ENCODE data around the gene IL31. TPM values are rescaled to one million over a fixed set of nuclear protein-coding genes. Genes with fewer than 3 reads are reported as not detected.
A peak's percentile ranks its signal among the peaks of the same experiment; 100 is the strongest.

IL31 gene
- total and polyA plus RNA-seq, 8 donors, result not detected

DNA sequence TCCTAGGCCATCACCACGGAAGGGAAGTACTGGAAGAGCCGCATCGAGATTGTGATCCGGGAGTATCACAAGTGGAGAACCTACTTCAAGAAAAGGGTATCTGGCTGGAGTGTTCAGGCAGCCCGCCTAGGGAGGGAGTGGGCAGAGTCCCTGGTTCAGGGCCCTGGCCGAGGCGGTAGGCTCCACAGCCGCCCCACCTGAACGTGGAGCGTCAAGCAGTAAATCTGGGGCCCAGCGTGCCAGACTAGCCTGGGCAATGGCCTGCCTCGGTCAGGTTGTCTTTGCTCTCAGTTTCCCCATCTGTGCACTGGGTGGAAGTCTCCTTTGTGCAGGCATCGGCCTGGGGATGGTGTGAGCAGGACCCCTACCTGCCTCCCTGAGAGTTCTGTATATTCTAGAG lies 44.9 kb downstream of the IL31 start:
- no peak for ATAC-seq
- no peaks in the 10 kb centered on the region for H3K9me3 ChIP-seq
- no peak overlapping the region for H3K4me3 ChIP-seq
- H3K4me1 ChIP-seq, result peaks cover 0 to 15% of the 10 kb centered on the region in 2 donors
- TF ChIP-seq, protein P1, sequence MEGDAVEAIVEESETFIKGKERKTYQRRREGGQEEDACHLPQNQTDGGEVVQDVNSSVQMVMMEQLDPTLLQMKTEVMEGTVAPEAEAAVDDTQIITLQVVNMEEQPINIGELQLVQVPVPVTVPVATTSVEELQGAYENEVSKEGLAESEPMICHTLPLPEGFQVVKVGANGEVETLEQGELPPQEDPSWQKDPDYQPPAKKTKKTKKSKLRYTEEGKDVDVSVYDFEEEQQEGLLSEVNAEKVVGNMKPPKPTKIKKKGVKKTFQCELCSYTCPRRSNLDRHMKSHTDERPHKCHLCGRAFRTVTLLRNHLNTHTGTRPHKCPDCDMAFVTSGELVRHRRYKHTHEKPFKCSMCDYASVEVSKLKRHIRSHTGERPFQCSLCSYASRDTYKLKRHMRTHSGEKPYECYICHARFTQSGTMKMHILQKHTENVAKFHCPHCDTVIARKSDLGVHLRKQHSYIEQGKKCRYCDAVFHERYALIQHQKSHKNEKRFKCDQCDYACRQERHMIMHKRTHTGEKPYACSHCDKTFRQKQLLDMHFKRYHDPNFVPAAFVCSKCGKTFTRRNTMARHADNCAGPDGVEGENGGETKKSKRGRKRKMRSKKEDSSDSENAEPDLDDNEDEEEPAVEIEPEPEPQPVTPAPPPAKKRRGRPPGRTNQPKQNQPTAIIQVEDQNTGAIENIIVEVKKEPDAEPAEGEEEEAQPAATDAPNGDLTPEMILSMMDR (IDR thresholded peaks at IDR 0.05), result no peak
- intact Hi-C loops (cut with DNase I), result loop anchor here in 1 of 2 donors (5.0 kb wide), 1 partner anchor 72 kb away; no protein-coding TSS in a partner anchor
- no peaks in the 10 kb centered on the region for H3K27me3 ChIP-seq
- DNase-seq, result no peak
- no peak overlapping the region for H3K27ac ChIP-seq
- H3K36me3 ChIP-seq, result peaks cover 0 to 72% of the 10 kb centered on the region in 2 donors

DNA sequence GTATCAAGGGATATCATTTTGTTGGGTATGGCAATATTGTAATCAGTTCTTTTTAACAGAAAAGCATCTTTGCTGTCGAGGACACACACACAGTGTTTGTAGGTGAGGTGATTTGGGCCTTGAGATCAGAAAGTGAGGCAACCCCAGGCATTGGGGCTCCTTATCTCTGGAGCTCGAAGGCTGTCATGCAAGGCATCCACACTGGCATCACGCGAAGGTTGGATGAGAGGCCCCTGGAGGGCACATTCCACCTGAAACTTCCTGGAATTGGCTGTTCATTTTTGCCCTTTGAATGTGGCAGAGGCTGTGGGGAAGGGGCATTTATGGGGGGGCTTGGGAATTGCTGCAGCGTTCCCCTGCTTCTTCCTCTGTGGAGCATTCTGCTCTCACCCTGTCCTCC lies 45.5 kb downstream of the IL31 start:
- H3K9me3 ChIP-seq, result no peaks in the 10 kb centered on the region
- intact Hi-C loops (cut with DNase I), result loop anchor here in 1 of 2 donors (5.0 kb wide), 1 partner anchor 71 kb away; no protein-coding TSS in a partner anchor
- ATAC-seq (no peak), DNase-seq (peak in 1 of 4 donors; percentile 29)
- H3K36me3 ChIP-seq, result peaks cover 0 to 65% of the 10 kb centered on the region in 2 donors
- H3K27me3 ChIP-seq, result no peaks in the 10 kb centered on the region
- H3K27ac ChIP-seq, result no peak overlapping the region
- peaks cover 0 to 19% of the 10 kb centered on the region in 2 donors for H3K4me1 ChIP-seq
- H3K4me3 ChIP-seq, result no peak overlapping the region
- TF ChIP-seq, protein P1 (IDR thresholded peaks at IDR 0.05), result no peak

DNA sequence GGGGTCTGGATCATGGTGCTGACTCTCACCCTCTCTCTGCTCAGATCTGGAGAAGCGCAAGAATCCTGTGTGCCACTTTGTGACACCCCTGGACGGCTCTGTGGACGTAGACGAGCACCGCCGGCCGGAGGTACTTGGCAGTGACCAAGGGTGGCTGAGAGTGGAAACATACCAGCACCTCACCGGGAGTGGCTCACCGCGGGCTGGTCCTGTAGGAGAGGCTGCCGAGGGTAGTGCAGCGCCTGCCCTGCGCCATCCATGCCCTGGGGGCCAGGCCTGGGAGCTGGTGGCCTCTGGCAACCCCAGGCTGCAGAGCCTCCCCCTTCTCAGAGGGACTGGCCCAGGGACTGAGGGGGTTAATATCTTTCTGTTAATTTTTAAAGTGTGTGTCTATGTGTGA lies 46.2 kb downstream of the IL31 start:
- Histone ChIP-seq H3K4me3 (no peak overlapping the region), H3K27me3 (no peaks in the 10 kb centered on the region), H3K27ac (no peak overlapping the region), H3K4me1 (peaks cover 0 to 25% of the 10 kb centered on the region in 2 donors), H3K36me3 (peaks cover 0 to 59% of the 10 kb centered on the region in 2 donors), H3K9me3 (no peaks in the 10 kb centered on the region)
- TF ChIP-seq, protein P1 (IDR thresholded peaks at IDR 0.05), result no peak
- peak in 1 of 4 donors; percentile 72 for DNase-seq
- intact Hi-C loops (cut with DNase I), result loop anchor here in 1 of 2 donors (5.0 kb wide), 1 partner anchor 71 kb away; no protein-coding TSS in a partner anchor
- ATAC-seq, result no peak

DNA sequence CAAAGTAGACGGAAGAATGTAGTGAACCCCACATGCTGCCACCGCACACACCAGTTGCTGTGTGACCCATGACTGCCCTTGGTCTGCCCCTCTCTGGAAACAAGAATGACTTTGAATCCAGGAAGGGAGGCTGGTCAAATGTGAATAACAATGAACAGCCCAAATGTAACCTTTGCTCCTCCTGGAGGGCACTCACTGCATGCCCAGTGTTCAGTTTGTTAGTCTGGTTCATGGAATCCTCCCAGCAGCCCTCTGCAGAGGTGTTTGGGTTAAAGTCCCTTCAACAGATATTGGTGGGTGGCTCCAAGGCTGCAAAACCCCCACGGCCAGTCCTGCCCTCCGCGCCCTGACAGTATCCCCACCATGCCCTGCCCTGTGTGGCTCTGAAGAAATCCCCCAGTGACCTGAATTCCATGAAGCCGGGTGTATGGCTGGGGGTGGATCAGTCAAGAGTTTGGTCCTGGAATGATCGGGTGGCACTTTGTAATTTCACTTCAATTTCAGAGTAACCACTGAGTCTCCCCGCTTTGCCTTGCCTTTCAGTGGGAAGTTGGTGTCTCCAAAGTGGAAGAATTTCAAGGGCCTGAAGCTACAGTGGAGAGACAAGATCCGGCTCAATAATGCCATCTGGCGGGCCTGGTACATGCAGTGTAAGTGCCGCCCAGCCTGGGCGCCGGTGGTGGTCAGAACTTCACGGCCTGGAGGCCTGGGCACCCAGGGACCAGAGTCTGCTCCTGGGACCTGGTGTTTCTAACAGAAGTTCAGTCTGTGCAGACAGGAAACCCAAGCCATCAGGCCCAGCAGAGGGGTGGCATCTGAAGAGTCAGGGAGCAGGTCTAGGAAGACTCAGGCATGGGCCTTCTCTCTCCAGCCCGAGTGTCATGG lies 47.1 kb downstream of the IL31 start:
- Histone ChIP-seq H3K36me3 (peaks cover 0 to 50% of the 10 kb centered on the region in 2 donors), H3K9me3 (no peaks in the 10 kb centered on the region), H3K27me3 (no peaks in the 10 kb centered on the region), H3K4me3 (no peak overlapping the region), H3K27ac (no peak overlapping the region), H3K4me1 (peaks cover 0 to 34% of the 10 kb centered on the region in 2 donors)
- DNase-seq, result no peak
- TF ChIP-seq, protein P1 (IDR thresholded peaks at IDR 0.05), result no peak
- intact Hi-C loops (cut with DNase I), result loop anchor here in 1 of 2 donors (5.0 kb wide), 1 partner anchor 70 kb away; no protein-coding TSS in a partner anchor
- ATAC-seq, result no peak

DNA sequence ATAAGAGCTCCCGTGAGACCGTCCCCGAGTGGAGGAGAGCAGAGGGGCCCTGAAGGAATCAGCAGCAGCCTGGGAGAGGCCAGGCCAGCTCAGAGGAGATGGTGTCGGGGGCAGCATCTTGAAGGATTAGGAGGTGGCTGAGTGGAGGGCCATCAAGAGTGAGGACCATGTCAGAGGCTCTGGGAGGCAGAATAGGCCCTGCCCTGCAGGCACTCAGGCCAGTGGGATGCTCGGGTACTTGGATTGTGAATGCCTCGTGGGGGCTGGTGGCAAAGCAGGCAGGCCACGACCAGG lies 47.7 kb downstream of the IL31 start:
- DNase-seq (peak in 1 of 4 donors; percentile 31), ATAC-seq (no peak)
- H3K4me3 ChIP-seq, result no peak overlapping the region
- H3K4me1 ChIP-seq, result peaks cover 0 to 34% of the 10 kb centered on the region in 2 donors
- TF ChIP-seq, protein P1 (IDR thresholded peaks at IDR 0.05), result no peak
- no peaks in the 10 kb centered on the region for H3K27me3 ChIP-seq
- H3K36me3 ChIP-seq, result peaks cover 0 to 43% of the 10 kb centered on the region in 2 donors
- no peaks in the 10 kb centered on the region for H3K9me3 ChIP-seq
- no peak overlapping the region for H3K27ac ChIP-seq
- intact Hi-C loops (cut with DNase I), result loop anchor here in 1 of 2 donors (5.0 kb wide), 1 partner anchor 69 kb away; no protein-coding TSS in a partner anchor

Measured in left lung (tissue), 10 donors.